ENCODE measurements around the gene NODAL.

The NODAL gene

DNA sequence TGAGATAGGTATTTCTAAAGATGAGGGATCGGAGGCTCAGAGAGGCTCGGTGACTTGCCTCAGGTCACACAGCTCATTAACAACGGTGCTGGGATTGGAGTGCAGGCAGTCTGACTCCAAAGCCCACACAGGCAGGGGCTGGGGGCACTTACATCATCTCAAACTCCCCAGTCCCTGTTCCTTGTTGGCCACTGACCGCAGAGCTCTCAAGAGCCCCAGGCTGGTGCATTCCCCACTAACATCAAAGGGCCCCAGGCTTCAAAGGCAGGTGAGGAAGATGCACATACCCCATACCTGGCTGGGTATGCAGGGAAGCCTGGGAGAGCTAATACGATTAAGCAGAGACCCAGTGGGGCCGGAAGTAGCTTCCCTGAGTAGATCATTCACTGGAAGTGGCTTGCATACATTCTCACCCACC, 13.7 kb upstream of the NODAL start:
- no peak for TF ChIP-seq CTCF (IDR thresholded peaks at IDR 0.05; ENCODE audit: extremely low read depth, missing control alignments)
- no peak for DNase-seq (ENCODE audit: low spot score)

- DNase-seq (ENCODE audit: low spot score) = no peak
- no peak for TF ChIP-seq CTCF (IDR thresholded peaks at IDR 0.05; ENCODE audit: extremely low read depth, missing control alignments)
Measured at GRCh38 chr10:70448236-70448635, 6.8 kb upstream of the NODAL start.

GRCh38 chr10:70445718-70446657, 4.5 kb upstream of the NODAL start:
- DNase-seq (ENCODE audit: low spot score) = no peak
- TF ChIP-seq CTCF (IDR thresholded peaks at IDR 0.05; ENCODE audit: extremely low read depth, missing control alignments) = no peak

DNA sequence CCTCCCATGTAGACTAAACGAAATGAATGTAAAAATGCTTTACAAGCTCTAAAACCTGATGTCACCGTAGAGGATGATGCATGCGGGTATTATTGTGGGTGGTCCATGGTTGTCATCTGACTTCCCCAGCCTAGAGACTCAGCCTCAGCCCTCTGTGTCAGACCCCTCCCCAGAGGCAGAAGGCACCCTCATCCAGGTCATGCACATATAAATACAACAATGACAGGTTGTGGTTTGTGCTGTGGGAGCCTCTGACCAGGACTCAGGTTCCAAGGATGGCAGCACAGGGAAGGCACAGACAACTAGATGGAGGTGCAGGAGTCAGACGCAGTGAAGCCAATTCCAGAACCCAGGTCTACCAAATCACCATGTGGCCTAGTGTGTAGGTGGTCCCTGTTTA, 3.3 kb upstream of the NODAL start:
- no peak for TF ChIP-seq CTCF (IDR thresholded peaks at IDR 0.05; ENCODE audit: extremely low read depth, missing control alignments)
- no peak for DNase-seq (ENCODE audit: low spot score)

DNA sequence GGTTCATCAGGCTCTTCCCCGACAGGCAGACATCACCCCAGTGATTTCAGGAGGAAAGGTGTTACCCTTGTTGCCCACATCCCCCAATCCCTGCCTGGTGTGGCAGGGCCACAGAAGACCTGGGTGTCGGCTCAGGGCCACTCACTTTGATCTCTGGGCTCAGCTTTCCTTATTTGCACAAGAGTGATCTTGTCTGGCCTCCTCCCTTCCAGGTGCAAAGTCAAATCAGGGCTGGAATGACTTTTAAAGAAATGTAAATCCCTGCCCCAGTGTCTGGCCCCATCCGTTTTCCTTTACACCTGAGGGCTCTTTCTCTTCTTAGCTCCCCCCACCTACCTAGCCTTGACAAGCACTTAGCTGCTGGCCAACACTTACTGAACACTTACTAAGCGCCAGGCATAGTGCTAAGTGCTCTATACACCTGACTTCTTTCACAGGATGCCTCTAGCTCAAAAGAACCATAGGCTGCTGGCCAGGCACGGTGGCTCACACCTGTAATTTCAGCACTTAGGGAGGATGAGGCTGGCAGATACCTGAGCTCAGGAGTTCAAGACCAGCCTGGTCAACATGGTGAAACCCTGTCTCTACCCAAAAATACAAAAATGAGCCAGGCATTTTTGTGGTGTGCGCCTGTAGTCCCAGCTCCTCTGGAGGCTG, 979 bp upstream of the NODAL start:
- TF ChIP-seq CTCF (IDR thresholded peaks at IDR 0.05; ENCODE audit: extremely low read depth, missing control alignments) = no peak
- DNase-seq (ENCODE audit: low spot score) = no peak

GRCh38 chr10:70441895-70442309, 421 bp upstream of the NODAL start:
- DNase-seq (ENCODE audit: low spot score) = no peak
- no peak for TF ChIP-seq CTCF (IDR thresholded peaks at IDR 0.05; ENCODE audit: extremely low read depth, missing control alignments)
